ENCODE measurements around the gene ARID1B.
A peak's percentile ranks its signal among the peaks of the same experiment; 100 is the strongest.

ARID1B gene

GRCh38 chr6:156857573-156857972, 80.4 kb downstream of the ARID1B start:
- DNase-seq: no peak

GRCh38 chr6:156859686-156860085, 82.5 kb downstream of the ARID1B start:
- DNase-seq: no peak

- DNase-seq: no peak
Measured at GRCh38 chr6:156862711-156863110, 85.5 kb downstream of the ARID1B start.

GRCh38 chr6:156863504-156863903, 86.3 kb downstream of the ARID1B start:
- DNase-seq: no peak

GRCh38 chr6:156864557-156864956, 87.4 kb downstream of the ARID1B start:
- no peak for DNase-seq

GRCh38 chr6:156865019-156865629, 87.9 kb downstream of the ARID1B start:
- no peak for DNase-seq

- peak in 1 of 2 donors; percentile 35 for DNase-seq
Measured at GRCh38 chr6:156866220-156867015, 89.2 kb downstream of the ARID1B start.

GRCh38 chr6:156867121-156867520, 89.9 kb downstream of the ARID1B start:
- DNase-seq: no peak

GRCh38 chr6:156868385-156868784, 91.2 kb downstream of the ARID1B start:
- no peak for DNase-seq

GRCh38 chr6:156869980-156870398, 92.8 kb downstream of the ARID1B start:
- DNase-seq: no peak

GRCh38 chr6:156870924-156871539, 93.9 kb downstream of the ARID1B start:
- DNase-seq: no peak

GRCh38 chr6:156872903-156873302, 95.7 kb downstream of the ARID1B start:
- DNase-seq: no peak

- no peak for DNase-seq
Measured at GRCh38 chr6:156873654-156874380, 96.6 kb downstream of the ARID1B start.

GRCh38 chr6:156875062-156875461, 97.9 kb downstream of the ARID1B start:
- no peak for DNase-seq

- DNase-seq: no peak
Measured at GRCh38 chr6:156876302-156876701, 99.1 kb downstream of the ARID1B start.

GRCh38 chr6:156877126-156877863, 100.1 kb downstream of the ARID1B start:
- DNase-seq: no peak

- DNase-seq: no peak
Measured at GRCh38 chr6:156878681-156879080, 101.5 kb downstream of the ARID1B start.

GRCh38 chr6:156879186-156879585, 102.0 kb downstream of the ARID1B start:
- no peak for DNase-seq

GRCh38 chr6:156879591-156879990, 102.4 kb downstream of the ARID1B start:
- DNase-seq: no peak

GRCh38 chr6:156880913-156881312, 103.7 kb downstream of the ARID1B start:
- DNase-seq: no peak

- DNase-seq: no peak
Measured at GRCh38 chr6:156881687-156882629, 104.8 kb downstream of the ARID1B start.
